CD14-positive monocyte (primary cell): ENCODE data around the gene ATRN. TPM values are rescaled to one million over a fixed set of nuclear protein-coding genes. Genes with fewer than 3 reads are reported as not detected.
A peak's percentile ranks its signal among the peaks of the same experiment; 100 is the strongest.

Experiments
- DNase-seq, 3 donors: peaks; one replicate each; pipeline ENCODE4 v3.0.0-alpha.2; 2011 to 2022
- H2AFZ ChIP-seq: 2 replicates; pipeline ENCODE4 v1.6.0; 2012; ENCODE audit warnings: mild to moderate bottlenecking, low read depth, low read length, inconsistent platforms; ENCODE audit not compliant: insufficient read depth, poor library complexity, severe bottlenecking
- H3K27ac ChIP-seq, 2 donors: 1 replicate in 1 of 2; 2 replicates in 1 of 2; pipeline ENCODE4 v1.5.1; 2012 to 2013; ENCODE audit warnings: low read length in 2 of 2, control low read depth in 1 of 2, inconsistent platforms in 1 of 2, low read depth in 1 of 2, mild to moderate bottlenecking in 1 of 2
- H3K27me3 ChIP-seq, 2 donors: one replicate each; pipeline versions ENCODE4 v1.6.0 to v1.6.1; 2011 to 2013; ENCODE audit warnings: low read length in 2 of 2; ENCODE audit not compliant: control insufficient read depth in 2 of 2, insufficient read depth in 2 of 2
- H3K36me3 ChIP-seq, 2 donors: replicated peaks in 1 of 2; 1 replicate in 1 of 2; 2 replicates in 1 of 2; pipeline versions ENCODE4 v1.5.1 to v1.6.1; 2012 to 2013; ENCODE audit warnings: low read length in 2 of 2, control low read depth in 1 of 2, inconsistent platforms in 1 of 2, mild to moderate bottlenecking in 1 of 2; ENCODE audit not compliant: insufficient read depth in 2 of 2, control insufficient read depth in 1 of 2
- H3K4me1 ChIP-seq, 2 donors: 1 replicate in 1 of 2; 2 replicates in 1 of 2; pipeline versions ENCODE4 v1.5.1 to v1.6.1; 2012 to 2013; ENCODE audit warnings: low read length in 2 of 2, control low read depth in 1 of 2, inconsistent platforms in 1 of 2, mild to moderate bottlenecking in 1 of 2, moderate library complexity in 1 of 2; ENCODE audit not compliant: insufficient read depth in 2 of 2, control insufficient read depth in 1 of 2
- H3K4me2 ChIP-seq: replicated peaks from 2 replicates; pipeline ENCODE3; 2012; ENCODE audit warnings: low read length, moderate library complexity, mild to moderate bottlenecking; ENCODE audit not compliant: poor library complexity, severe bottlenecking; ENCODE audit errors: extremely low read depth
- H3K4me3 ChIP-seq, 3 experiments: fragments of 200-600 bp in 1 of 3; sonication (generic) in 1 of 3; replicated peaks in 1 of 3; 1 replicate in 2 of 3; 2 replicates in 1 of 3; pipeline ENCODE4 v1.5.1; 2011 to 2013; ENCODE audit warnings: low read length in 3 of 3, mild to moderate bottlenecking in 3 of 3, control low read depth in 2 of 3, low read depth in 2 of 3, inconsistent platforms in 1 of 3, moderate library complexity in 1 of 3
- H3K79me2 ChIP-seq: 2 replicates; pipeline ENCODE4 v1.6.0; 2012; ENCODE audit warnings: mild to moderate bottlenecking, control low read depth, inconsistent platforms, low read length, moderate library complexity; ENCODE audit not compliant: insufficient read depth
- H3K9ac ChIP-seq: 2 replicates; pipeline ENCODE4 v1.6.0; 2017; ENCODE audit warnings: low read length, mild to moderate bottlenecking; ENCODE audit not compliant: insufficient read depth, poor library complexity, severe bottlenecking
- H3K9me3 ChIP-seq, 2 donors: replicated peaks in 1 of 2; 1 replicate in 1 of 2; 2 replicates in 1 of 2; pipeline versions ENCODE4 v1.5.1 to v1.6.1; 2012 to 2013; ENCODE audit warnings: low read length in 2 of 2, control low read depth in 1 of 2; ENCODE audit not compliant: control insufficient read depth in 1 of 2, insufficient read depth in 1 of 2
- H4K20me1 ChIP-seq: 2 replicates; pipeline ENCODE4 v1.6.0; 2012; ENCODE audit warnings: mild to moderate bottlenecking, low read length, control low read depth, moderate library complexity; ENCODE audit not compliant: insufficient read depth
- H3K27ac Mint-ChIP-seq, 7 donors: one replicate each; pipeline ENCODE4 v1.8.0; 2020; ENCODE audit warnings: mild to moderate bottlenecking in 7 of 7, mixed read lengths in 7 of 7, moderate library complexity in 6 of 7, inconsistent platforms in 2 of 7
- H3K27me3 Mint-ChIP-seq, 3 donors: one replicate each; pipeline ENCODE4 v1.8.0; 2021 to 2022; ENCODE audit warnings: low read depth in 3 of 3, mild to moderate bottlenecking in 3 of 3, mixed read lengths in 3 of 3, moderate library complexity in 3 of 3, inconsistent platforms in 1 of 3
- H3K36me3 Mint-ChIP-seq, 2 donors: one replicate each; pipeline ENCODE4 v1.8.0; 2020; ENCODE audit warnings: mixed read lengths in 2 of 2, inconsistent platforms in 1 of 2, mild to moderate bottlenecking in 1 of 2
- H3K4me1 Mint-ChIP-seq: one replicate; pipeline ENCODE4 v1.8.0; 2020; ENCODE audit warnings: mild to moderate bottlenecking, mixed read lengths
- H3K4me3 Mint-ChIP-seq, 2 donors: one replicate each; pipeline ENCODE4 v1.8.0; 2020; ENCODE audit warnings: mild to moderate bottlenecking in 2 of 2, mixed read lengths in 2 of 2, moderate library complexity in 1 of 2
- H3K9me3 Mint-ChIP-seq, 7 donors: one replicate each; pipeline ENCODE4 v1.8.0; 2020 to 2022; ENCODE audit warnings: mixed read lengths in 7 of 7, mild to moderate bottlenecking in 6 of 7, moderate library complexity in 6 of 7, inconsistent platforms in 2 of 7
- CTCF ChIP-seq: fragments of 200-600 bp; IDR thresholded peaks from one replicate; pipeline ENCODE4 v1.8.0; 2022; ENCODE audit warnings: antibody characterized with exemption, mild to moderate bottlenecking
- WGBS: methylation state at CpG from one replicate; pipeline ENCODE4 v1.1.5; 2013; ENCODE audit warnings: missing lambda C conversion rate; ENCODE audit not compliant: insufficient coverage; 5-methylcytosine and 5-hydroxymethylcytosine counted together
- intact Hi-C, 2 donors: fragments of 100-400 bp; cut with micrococcal nuclease; formaldehyde crosslinking; loops; one replicate each; pipeline versions ENCODE4 v1.15.0 to v1.15.1; 2023
- polyA plus RNA-seq, 3 donors: library from polyadenylated mRNA; depleted of rRNA in 1 of 3; unstranded in 2 of 3; stranded (reverse) in 1 of 3; fragments of 300-500 nt in 2 of 3; fragments of >200 nt in 1 of 3; fragmentation: Illumina TruSeq in 2 of 3; gene quantifications; 1 replicate in 2 of 3; 2 replicates in 1 of 3; pipeline ENCODE4 v1.2.3, GENCODE V29; 2012 to 2021

ATRN gene
- polyA plus RNA-seq, 3 donors: 10.2 to 17.4 (median 11.5) TPM

GRCh38 chr20:3606021-3606420 lies 135.2 kb downstream of the ATRN start:
- no peaks in the 10 kb centered on the region for H3K4me1 ChIP-seq
- no peak overlapping the region for H3K27ac ChIP-seq
- no peaks in the 10 kb centered on the region for H3K79me2 ChIP-seq
- H3K27me3 ChIP-seq: no peaks in the 10 kb centered on the region
- no peak overlapping the region for H3K9ac ChIP-seq
- Mint-ChIP-seq H3K4me1 (no peaks in the 10 kb centered on the region), H3K36me3 (peaks cover 69 to 87% of the 10 kb centered on the region in 2 donors), H3K27me3 (peaks cover 0 to 4% (median 0%) of the 10 kb centered on the region in 3 donors), H3K27ac (peak overlapping the region in 1 of 7 donors; percentile 33), H3K9me3 (no peaks in the 10 kb centered on the region), H3K4me3 (no peak overlapping the region)
- no peak overlapping the region for H3K4me3 ChIP-seq
- no peak for TF ChIP-seq CTCF
- H4K20me1 ChIP-seq: no peaks in the 10 kb centered on the region
- DNase-seq: no peak
- intact Hi-C loops: no loop called here
- H3K4me2 ChIP-seq: no peak overlapping the region
- 16% methylated on average over 2 of the region's 3 CpGs for WGBS
- H3K9me3 ChIP-seq: no peaks in the 10 kb centered on the region
- H2AFZ ChIP-seq: no peak overlapping the region
- peaks cover 33 to 94% of the 10 kb centered on the region in 2 donors for H3K36me3 ChIP-seq

- no peak overlapping the region for H3K9ac ChIP-seq
- H3K9me3 ChIP-seq: no peaks in the 10 kb centered on the region
- Mint-ChIP-seq H3K4me1 (no peaks in the 10 kb centered on the region), H3K4me3 (no peak overlapping the region), H3K9me3 (no peaks in the 10 kb centered on the region), H3K27me3 (no peaks in the 10 kb centered on the region), H3K27ac (no peak overlapping the region), H3K36me3 (peaks cover 56% of the 10 kb centered on the region in 2 donors)
- no peaks in the 10 kb centered on the region for H3K79me2 ChIP-seq
- no peak overlapping the region for H2AFZ ChIP-seq
- no peaks in the 10 kb centered on the region for H3K4me1 ChIP-seq
- H3K27ac ChIP-seq: no peak overlapping the region
- intact Hi-C loops: no loop called here
- DNase-seq: no peak
- no peaks in the 10 kb centered on the region for H4K20me1 ChIP-seq
- no peaks in the 10 kb centered on the region for H3K27me3 ChIP-seq
- WGBS: 100% methylated on average over 1 of the region's 1 CpG
- H3K4me2 ChIP-seq: no peak overlapping the region
- TF ChIP-seq CTCF: no peak
- peaks cover 19 to 82% of the 10 kb centered on the region in 2 donors for H3K36me3 ChIP-seq
- H3K4me3 ChIP-seq: no peak overlapping the region
Measured at GRCh38 chr20:3611901-3612300, 141.1 kb downstream of the ATRN start.
